Omental fat pad (tissue), 4 donors: Measurements from ENCODE around the gene FAM13B. TPM values are rescaled to one million over a fixed set of nuclear protein-coding genes. Genes with fewer than 3 reads are reported as not detected.

ENCODE experiments used
- small RNA-seq: library from RNA; depleted of rRNA; stranded (forward); fragments of <200 nt; gene quantifications from one replicate; pipeline ENCODE3, GENCODE V24; 2016
- total RNA-seq, 4 donors: library from RNA; depleted of rRNA; stranded (reverse); fragments of >200 nt; gene quantifications; one replicate each; pipeline ENCODE4 v1.1.0, GENCODE V29; 2016

FAM13B gene
- total RNA-seq, 4 donors from 2014 or later = 30.0 to 37.1 (median 33.6) TPM

Small RNA genes lying within 50 kb of the gene (small RNA-seq; reads per million reads assigned to genes)
- not detected for gene RNU6-1148P

Other genes starting within 250 kb of the FAM13B start
- gene MYOT, start 165.2 kb downstream of the FAM13B start, total RNA-seq = 10 to 100 TPM in 1 of 4 donors, 1 to 10 TPM in 2, not detected in 1; 3.2 to 15.8 (median 4.1) TPM
- gene PKD2L2, start 143.6 kb downstream of the FAM13B start, total RNA-seq = not detected
- gene WNT8A, start 51.0 kb upstream of the FAM13B start, total RNA-seq = not detected
- gene NME5, start 106.3 kb upstream of the FAM13B start, total RNA-seq = 1 to 10 TPM in 1 of 4 donors, under 1 TPM in 2, not detected in 1; 0.36 to 2.3 (median 0.75) TPM
- 10 to 100 TPM; 25.0 to 49.2 (median 29.0) TPM for gene BRD8, start 145.6 kb upstream of the FAM13B start, total RNA-seq
- gene KIF20A, start 146.0 kb upstream of the FAM13B start, total RNA-seq = 1 to 10 TPM in 2 of 4 donors, under 1 TPM in 1, not detected in 1; 0.37 to 3.2 (median 3.0) TPM
- 10 to 100 TPM; 11.6 to 16.3 (median 14.5) TPM for gene CDC23, start 180.2 kb upstream of the FAM13B start, total RNA-seq
- gene GFRA3, start 241.5 kb upstream of the FAM13B start, total RNA-seq = 1 to 10 TPM in 1 of 4 donors, not detected in 3; 1.3 TPM